Measurements from ENCODE around the gene PKP4. TPM values are rescaled to one million over a fixed set of nuclear protein-coding genes. Genes with fewer than 3 reads are reported as not detected.

The PKP4 gene
- total RNA-seq, 1 donor from 2014 or later, result 30.3 TPM

- Mint-ChIP-seq H3K4me1 (ENCODE audit: low read depth) (no peaks in the 10 kb centered on the region), H3K4me3 (no peak overlapping the region), H3K36me3 (ENCODE audit: low read depth) (peaks cover 7% of the 10 kb centered on the region)
Measured at GRCh38 chr2:158637357-158637756, 180.6 kb downstream of the PKP4 start.

GRCh38 chr2:158644139-158644538 is 187.4 kb downstream of the PKP4 start:
- Mint-ChIP-seq H3K27me3 (ENCODE audit: insufficient read depth) (no peaks in the 10 kb centered on the region), H3K4me3 (no peak overlapping the region), H3K27ac (no peak overlapping the region), H3K4me1 (ENCODE audit: low read depth) (no peaks in the 10 kb centered on the region), H3K9me3 (no peaks in the 10 kb centered on the region), H3K36me3 (ENCODE audit: low read depth) (peaks cover 2% of the 10 kb centered on the region)
- intact Hi-C loops (cut with micrococcal nuclease), result no loop called here
- no peak for DNase-seq (ENCODE audit: low spot score)

More at GRCh38 chr2:158637357-158637756, 180.6 kb downstream of the PKP4 start:
- Mint-ChIP-seq H3K9me3 (no peaks in the 10 kb centered on the region), H3K27me3 (ENCODE audit: insufficient read depth) (no peaks in the 10 kb centered on the region), H3K27ac (no peak overlapping the region)
- no peak for DNase-seq (ENCODE audit: low spot score)
- intact Hi-C loops (cut with micrococcal nuclease), result no loop called here

GRCh38 chr2:158645299-158645698 is 188.5 kb downstream of the PKP4 start:
- DNase-seq (ENCODE audit: low spot score), result no peak
- no peak overlapping the region for H3K4me3 Mint-ChIP-seq
- no peaks in the 10 kb centered on the region for H3K9me3 Mint-ChIP-seq
- no peak overlapping the region for H3K27ac Mint-ChIP-seq
- H3K27me3 Mint-ChIP-seq (ENCODE audit: insufficient read depth), result no peaks in the 10 kb centered on the region
- intact Hi-C loops (cut with micrococcal nuclease), result no loop called here
- peaks cover 2% of the 10 kb centered on the region for H3K36me3 Mint-ChIP-seq (ENCODE audit: low read depth)
- H3K4me1 Mint-ChIP-seq (ENCODE audit: low read depth), result no peaks in the 10 kb centered on the region

GRCh38 chr2:158647436-158648231 is 190.9 kb downstream of the PKP4 start:
- H3K36me3 Mint-ChIP-seq (ENCODE audit: low read depth), result peaks cover 2% of the 10 kb centered on the region
- DNase-seq (ENCODE audit: low spot score), result no peak
- H3K4me1 Mint-ChIP-seq (ENCODE audit: low read depth), result no peaks in the 10 kb centered on the region
- H3K27me3 Mint-ChIP-seq (ENCODE audit: insufficient read depth), result no peaks in the 10 kb centered on the region
- intact Hi-C loops (cut with micrococcal nuclease), result no loop called here
- H3K27ac Mint-ChIP-seq, result no peak overlapping the region
- no peaks in the 10 kb centered on the region for H3K9me3 Mint-ChIP-seq
- H3K4me3 Mint-ChIP-seq, result no peak overlapping the region

GRCh38 chr2:158649846-158650245 is 193.1 kb downstream of the PKP4 start:
- H3K4me3 Mint-ChIP-seq, result no peak overlapping the region
- intact Hi-C loops (cut with micrococcal nuclease), result no loop called here

GRCh38 chr2:158650646-158651357 is 194.1 kb downstream of the PKP4 start:
- Mint-ChIP-seq H3K9me3 (no peaks in the 10 kb centered on the region), H3K27me3 (ENCODE audit: insufficient read depth) (no peaks in the 10 kb centered on the region), H3K4me3 (no peak overlapping the region), H3K27ac (no peak overlapping the region), H3K36me3 (ENCODE audit: low read depth) (no peaks in the 10 kb centered on the region), H3K4me1 (ENCODE audit: low read depth) (no peaks in the 10 kb centered on the region)
- no peak for DNase-seq (ENCODE audit: low spot score)
- intact Hi-C loops (cut with micrococcal nuclease), result no loop called here

More at GRCh38 chr2:158649846-158650245, 193.1 kb downstream of the PKP4 start:
- Mint-ChIP-seq H3K36me3 (ENCODE audit: low read depth) (peaks cover 2% of the 10 kb centered on the region), H3K4me1 (ENCODE audit: low read depth) (no peaks in the 10 kb centered on the region), H3K27me3 (ENCODE audit: insufficient read depth) (no peaks in the 10 kb centered on the region), H3K27ac (no peak overlapping the region), H3K9me3 (no peaks in the 10 kb centered on the region)
- no peak for DNase-seq (ENCODE audit: low spot score)

GRCh38 chr2:158651358-158652057 is 194.8 kb downstream of the PKP4 start:
- no peak for DNase-seq (ENCODE audit: low spot score)
- no peak overlapping the region for H3K4me3 Mint-ChIP-seq

GRCh38 chr2:158655628-158656027 is 198.9 kb downstream of the PKP4 start:
- Mint-ChIP-seq H3K4me1 (ENCODE audit: low read depth) (no peaks in the 10 kb centered on the region), H3K27me3 (ENCODE audit: insufficient read depth) (no peaks in the 10 kb centered on the region), H3K27ac (no peak overlapping the region), H3K36me3 (ENCODE audit: low read depth) (no peaks in the 10 kb centered on the region), H3K4me3 (no peak overlapping the region), H3K9me3 (no peaks in the 10 kb centered on the region)
- intact Hi-C loops (cut with micrococcal nuclease), result no loop called here
- DNase-seq (ENCODE audit: low spot score), result no peak

More at GRCh38 chr2:158651358-158652057, 194.8 kb downstream of the PKP4 start:
- Mint-ChIP-seq H3K27me3 (ENCODE audit: insufficient read depth) (no peaks in the 10 kb centered on the region), H3K4me1 (ENCODE audit: low read depth) (no peaks in the 10 kb centered on the region), H3K9me3 (no peaks in the 10 kb centered on the region), H3K27ac (no peak overlapping the region), H3K36me3 (ENCODE audit: low read depth) (no peaks in the 10 kb centered on the region)
- intact Hi-C loops (cut with micrococcal nuclease), result no loop called here

- no peaks in the 10 kb centered on the region for H3K36me3 Mint-ChIP-seq (ENCODE audit: low read depth)
- intact Hi-C loops (cut with micrococcal nuclease), result no loop called here
- H3K9me3 Mint-ChIP-seq, result no peaks in the 10 kb centered on the region
- H3K4me1 Mint-ChIP-seq (ENCODE audit: low read depth), result no peaks in the 10 kb centered on the region
- no peak for DNase-seq (ENCODE audit: low spot score)
- no peaks in the 10 kb centered on the region for H3K27me3 Mint-ChIP-seq (ENCODE audit: insufficient read depth)
- no peak overlapping the region for H3K4me3 Mint-ChIP-seq
- no peak overlapping the region for H3K27ac Mint-ChIP-seq
Measured at GRCh38 chr2:158656492-158657229, 199.9 kb downstream of the PKP4 start.

GRCh38 chr2:158658396-158658795 is 201.6 kb downstream of the PKP4 start:
- Mint-ChIP-seq H3K4me3 (no peak overlapping the region), H3K27me3 (ENCODE audit: insufficient read depth) (no peaks in the 10 kb centered on the region), H3K36me3 (ENCODE audit: low read depth) (no peaks in the 10 kb centered on the region), H3K27ac (no peak overlapping the region), H3K4me1 (ENCODE audit: low read depth) (no peaks in the 10 kb centered on the region), H3K9me3 (no peaks in the 10 kb centered on the region)
- no peak for DNase-seq (ENCODE audit: low spot score)
- intact Hi-C loops (cut with micrococcal nuclease), result no loop called here

GRCh38 chr2:158659483-158659882 is 202.7 kb downstream of the PKP4 start:
- Mint-ChIP-seq H3K36me3 (ENCODE audit: low read depth) (no peaks in the 10 kb centered on the region), H3K9me3 (no peaks in the 10 kb centered on the region), H3K4me1 (ENCODE audit: low read depth) (no peaks in the 10 kb centered on the region), H3K27me3 (ENCODE audit: insufficient read depth) (no peaks in the 10 kb centered on the region), H3K27ac (no peak overlapping the region), H3K4me3 (no peak overlapping the region)
- intact Hi-C loops (cut with micrococcal nuclease), result no loop called here
- no peak for DNase-seq (ENCODE audit: low spot score)

- H3K4me1 Mint-ChIP-seq (ENCODE audit: low read depth), result no peaks in the 10 kb centered on the region
Measured at GRCh38 chr2:158661231-158661630, 204.5 kb downstream of the PKP4 start.

More at GRCh38 chr2:158661231-158661630, 204.5 kb downstream of the PKP4 start:
- Mint-ChIP-seq H3K36me3 (ENCODE audit: low read depth) (no peaks in the 10 kb centered on the region), H3K4me3 (no peak overlapping the region), H3K27ac (no peak overlapping the region), H3K9me3 (no peaks in the 10 kb centered on the region), H3K27me3 (ENCODE audit: insufficient read depth) (no peaks in the 10 kb centered on the region)
- DNase-seq (ENCODE audit: low spot score), result no peak
- intact Hi-C loops (cut with micrococcal nuclease), result no loop called here

Measured in activated T-helper 1 cell treated with anti-CD3 and anti-CD28 coated beads, Interleukin-12 subunit alpha, Interleukin-12 subunit beta, Interleukin-2, Interleukin-4 antibody, amounts not matched to agents 30 ng/mL and 10 ng/mL and 1 ng/mL, durations not matched to agents 14 hours and 24 hours and 36 hours (primary cell).